SK-N-SH (cell line): ENCODE results near the gene TRMT112.

ENCODE experiments used
- CTCF ChIP-seq: fragments of 200-600 bp; sonication (generic); IDR thresholded peaks from 2 replicates; pipeline ENCODE4 v1.6.1; 2017; ENCODE audit warnings: antibody characterized with exemption, mild to moderate bottlenecking, moderate library complexity
- FOXJ3 ChIP-seq: sonication (generic); formaldehyde crosslinking; IDR thresholded peaks from 2 replicates; pipeline ENCODE4 v1.5.1; 2020; ENCODE audit warnings: mild to moderate bottlenecking, missing genetic modification reagents
- FOXM1 ChIP-seq: IDR thresholded peaks from 2 replicates; pipeline ENCODE4 v1.4.0; 2012; ENCODE audit warnings: low read depth, mild to moderate bottlenecking
- GATA2 ChIP-seq: sonication (generic); formaldehyde crosslinking; IDR thresholded peaks from 2 replicates; pipeline ENCODE4 v1.5.0; 2020; ENCODE audit warnings: mild to moderate bottlenecking, missing genetic modification reagents
- RCOR1 ChIP-seq: fragments of 150-350 bp; IDR thresholded peaks from 2 replicates; pipeline ENCODE4 v1.6.1; 2017; ENCODE audit warnings: antibody characterized with exemption, low read length
- RFX5 ChIP-seq: IDR thresholded peaks from 2 replicates; pipeline ENCODE4 v1.6.1; 2012; ENCODE audit warnings: mild to moderate bottlenecking, improper control_type of control experiment, low read length
- RXRA ChIP-seq: IDR thresholded peaks from 2 replicates; pipeline ENCODE4 v1.4.0; 2012; ENCODE audit warnings: low read depth, mild to moderate bottlenecking, borderline replicate concordance
- SIN3A ChIP-seq: IDR thresholded peaks from 2 replicates; pipeline ENCODE4 v1.6.1; 2012; ENCODE audit warnings: low read depth, mild to moderate bottlenecking, low read length, moderate library complexity, borderline replicate concordance

GRCh38 chr11:64288353-64288750 lies 29.0 kb downstream of the TRMT112 start:
- TF ChIP-seq RFX5, result no peak
- TF ChIP-seq CTCF, result no peak
- no peak for TF ChIP-seq FOXJ3 (CRISPR knock-in tag)
- TF ChIP-seq SIN3A, result no peak
- no peak for TF ChIP-seq RXRA
- TF ChIP-seq RCOR1, result no peak
- no peak for TF ChIP-seq FOXM1
- no peak for TF ChIP-seq GATA2 (CRISPR knock-in tag)
